ENCODE measurements around the gene FAAP24.

GRCh38 chr19:33024398-33024797, 52.4 kb downstream of the FAAP24 start:
- no peak for TF ChIP-seq CTCF (IDR thresholded peaks at IDR 0.05)
- no peak for TF ChIP-seq POLR2A (IDR thresholded peaks at IDR 0.05)

Measured in esophagus squamous epithelium (tissue), 4 donors.